Thyroid gland (tissue), 4 donors: Measurements from ENCODE around the gene CRTAC1. TPM values are rescaled to one million over a fixed set of nuclear protein-coding genes. Genes with fewer than 3 reads are reported as not detected.
A peak's percentile ranks its signal among the peaks of the same experiment; 100 is the strongest.

Source experiments
- DNase-seq, 2 donors: peaks; one replicate each; pipeline ENCODE4 v3.0.0-alpha.2; 2019
- H3K27ac ChIP-seq, 3 donors: fragments of 200-600 bp; sonication (generic); 1 replicate in 2 of 3; 2 replicates in 1 of 3; pipeline ENCODE4 v1.5.1; 2016 to 2019; ENCODE audit warnings: mild to moderate bottlenecking in 1 of 3, moderate library complexity in 1 of 3
- H3K27me3 ChIP-seq: fragments of 200-600 bp; sonication (generic); one replicate; pipeline ENCODE4 v1.5.1; 2019
- H3K36me3 ChIP-seq, 2 donors: fragments of 200-600 bp; sonication (generic); one replicate each; pipeline ENCODE4 v1.5.1; 2016 to 2019
- H3K4me1 ChIP-seq, 2 donors: fragments of 200-600 bp; sonication (generic); one replicate each; pipeline ENCODE4 v1.5.1; 2017 to 2019
- H3K4me3 ChIP-seq, 3 donors: fragments of 200-600 bp; sonication (generic); replicated peaks in 1 of 3; 1 replicate in 2 of 3; 2 replicates in 1 of 3; pipeline ENCODE4 v1.5.1; 2016; ENCODE audit warnings: mild to moderate bottlenecking in 1 of 3
- H3K9me3 ChIP-seq: fragments of 200-600 bp; sonication (generic); one replicate; pipeline ENCODE4 v1.5.1; 2017
- CTCF ChIP-seq, 6 experiments: fragments of 200-600 bp in 3 of 6; fragments of 450-650 bp in 3 of 6; sonication (generic) in 3 of 6; IDR thresholded peaks; one replicate each; pipeline ENCODE4 v1.5.1; 2016 to 2019; ENCODE audit warnings: antibody characterized with exemption in 6 of 6, mild to moderate bottlenecking in 2 of 6, inconsistent platforms in 1 of 6, moderate library complexity in 1 of 6
- POLR2A ChIP-seq, 2 donors: fragments of 450-650 bp; IDR thresholded peaks; one replicate each; pipeline ENCODE4 v1.6.1; 2017; ENCODE audit warnings: antibody characterized with exemption in 2 of 2, mild to moderate bottlenecking in 2 of 2, moderate library complexity in 1 of 2
- WGBS, 2 donors: methylation state at CpG; one replicate each; pipeline ENCODE4 v1.1.5; 2017; 5-methylcytosine and 5-hydroxymethylcytosine counted together
- intact Hi-C: fragments of 100-400 bp; cut with DNase I; formaldehyde crosslinking; loops from one replicate; pipeline ENCODE4 v1.15.1; 2023
- total RNA-seq, 4 donors: library from RNA; depleted of rRNA; stranded (reverse); fragments of >200 nt; gene quantifications; one replicate each; pipeline ENCODE4 v1.2.3, GENCODE V29; 2016

The CRTAC1 gene
- total RNA-seq, 4 donors from 2014 or later, result 2.6 to 7.3 (median 3.7) TPM

DNA sequence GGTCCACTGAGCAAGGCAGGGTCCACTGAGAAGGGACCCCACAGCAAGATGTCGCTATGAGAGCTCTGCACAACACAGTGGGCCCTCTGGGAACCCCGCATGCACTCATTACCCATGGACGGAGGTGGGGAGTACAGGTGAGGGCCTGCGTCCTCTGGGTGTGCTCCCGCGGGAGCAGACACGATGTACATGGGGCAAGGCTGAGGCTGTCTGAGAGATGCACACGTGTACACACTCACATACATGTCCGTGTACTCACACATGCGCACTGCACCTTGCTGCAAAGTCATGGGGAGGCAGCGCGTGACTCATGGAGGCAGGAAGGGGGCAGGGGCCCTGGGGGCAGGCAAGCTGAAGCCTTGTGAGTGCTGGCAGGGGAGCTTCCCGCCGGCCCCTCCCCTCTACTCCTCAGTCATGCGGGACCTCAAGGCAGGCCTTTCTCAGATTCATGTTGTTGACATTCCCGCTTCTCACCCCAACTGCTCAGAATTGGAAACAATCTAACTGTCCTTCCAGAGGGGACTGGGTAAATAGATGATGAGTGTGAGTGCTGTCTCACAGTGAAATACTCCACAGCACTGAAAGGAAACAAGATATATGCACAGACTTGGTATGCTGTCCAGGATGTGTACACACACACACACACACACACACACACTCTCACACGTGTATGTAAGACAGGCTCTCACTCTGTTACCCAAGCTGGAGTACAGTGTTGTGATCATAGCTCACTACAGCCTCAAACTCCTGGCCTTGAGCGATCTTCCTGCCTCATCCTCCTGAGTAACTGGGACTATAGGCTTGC lies 140.8 kb downstream of the CRTAC1 start:
- peak; percentile 83 to 86 for DNase-seq
- peak overlapping the region; percentile 40 to 65 (median 61) for H3K27ac ChIP-seq
- H3K4me1 ChIP-seq, result peaks cover 21 to 36% of the 10 kb centered on the region in 2 donors
- H3K9me3 ChIP-seq, result no peaks in the 10 kb centered on the region
- intact Hi-C loops, result no loop called here
- H3K4me3 ChIP-seq, result no peak overlapping the region
- H3K27me3 ChIP-seq, result no peaks in the 10 kb centered on the region
- WGBS, 2 donors, result 43 to 47% methylated on average over 11 to 18 of the region's 18 CpGs
- H3K36me3 ChIP-seq, result no peaks in the 10 kb centered on the region
- TF ChIP-seq POLR2A (IDR thresholded peaks at IDR 0.05) (no peak), CTCF (IDR thresholded peaks at IDR 0.05) (no peak)

GRCh38 chr10:97888641-97889262 lies 141.7 kb downstream of the CRTAC1 start:
- no peak for TF ChIP-seq POLR2A (IDR thresholded peaks at IDR 0.05)
- DNase-seq, result peak; percentile 62 to 77
- intact Hi-C loops, result no loop called here
- H3K27me3 ChIP-seq, result no peaks in the 10 kb centered on the region
- H3K36me3 ChIP-seq, result no peaks in the 10 kb centered on the region
- peaks cover 21 to 36% of the 10 kb centered on the region in 2 donors for H3K4me1 ChIP-seq
- no peak overlapping the region for H3K4me3 ChIP-seq
- peak overlapping the region; percentile 40 to 65 (median 61) for H3K27ac ChIP-seq
- 48 to 51% methylated on average over 11 to 12 of the region's 12 CpGs for WGBS, 2 donors
- no peaks in the 10 kb centered on the region for H3K9me3 ChIP-seq

DNA sequence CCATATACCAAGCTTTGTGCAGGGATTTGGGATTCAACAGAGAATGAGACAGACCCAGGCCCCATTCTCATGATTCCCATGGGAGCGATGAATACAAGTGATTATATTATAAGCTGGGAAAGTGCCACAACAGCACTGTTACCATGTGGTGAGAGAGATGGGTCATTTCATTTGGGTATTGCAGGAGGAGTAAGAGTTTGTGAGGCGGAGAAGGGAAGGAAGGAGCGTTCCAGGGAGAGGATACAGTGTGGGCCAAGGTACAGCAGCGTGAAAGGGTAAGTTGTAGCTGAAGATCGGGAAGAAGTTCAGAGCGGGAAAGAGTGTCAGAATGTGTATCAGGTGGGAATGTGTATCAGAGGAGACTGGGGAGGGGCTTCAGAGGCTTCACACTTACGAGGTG lies 142.3 kb downstream of the CRTAC1 start:
- TF ChIP-seq POLR2A (IDR thresholded peaks at IDR 0.05), result no peak
- TF ChIP-seq CTCF (IDR thresholded peaks at IDR 0.05), result no peak
- no peak for DNase-seq
- Histone ChIP-seq H3K9me3 (no peaks in the 10 kb centered on the region), H3K4me1 (peaks cover 21 to 36% of the 10 kb centered on the region in 2 donors), H3K27me3 (no peaks in the 10 kb centered on the region), H3K4me3 (no peak overlapping the region), H3K36me3 (no peaks in the 10 kb centered on the region), H3K27ac (no peak overlapping the region)
- intact Hi-C loops, result no loop called here
- WGBS, 2 donors, result 93 to 96% methylated on average over 7 of the region's 7 CpGs

DNA sequence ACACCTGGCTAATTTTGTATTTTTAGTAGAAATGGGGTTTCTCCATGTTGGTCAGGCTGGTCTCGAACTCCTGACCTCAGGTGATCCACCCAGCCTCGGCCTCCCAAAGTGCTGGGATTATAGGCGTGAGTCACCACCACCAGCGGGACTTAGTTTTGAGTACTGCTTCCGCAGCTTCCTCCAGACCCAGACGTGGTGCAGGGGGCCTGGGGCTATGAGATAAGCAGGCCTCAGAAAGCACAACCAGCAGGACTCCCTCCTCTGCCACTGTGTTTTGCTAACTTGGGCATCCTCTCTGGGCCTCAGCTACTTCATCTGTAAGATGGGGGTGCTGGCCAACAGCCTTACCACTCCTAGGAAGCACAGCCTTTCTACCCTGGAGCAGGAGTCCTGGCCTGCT lies 143.0 kb downstream of the CRTAC1 start:
- intact Hi-C loops, result no loop called here
- Histone ChIP-seq H3K27me3 (no peaks in the 10 kb centered on the region), H3K9me3 (no peaks in the 10 kb centered on the region), H3K36me3 (no peaks in the 10 kb centered on the region), H3K27ac (no peak overlapping the region), H3K4me3 (no peak overlapping the region), H3K4me1 (peaks cover 20 to 33% of the 10 kb centered on the region in 2 donors)
- WGBS, 2 donors, result 82 to 90% methylated on average over 4 to 6 of the region's 6 CpGs
- TF ChIP-seq POLR2A (IDR thresholded peaks at IDR 0.05), result no peak
- no peak for TF ChIP-seq CTCF (IDR thresholded peaks at IDR 0.05)
- DNase-seq, result no peak

DNA sequence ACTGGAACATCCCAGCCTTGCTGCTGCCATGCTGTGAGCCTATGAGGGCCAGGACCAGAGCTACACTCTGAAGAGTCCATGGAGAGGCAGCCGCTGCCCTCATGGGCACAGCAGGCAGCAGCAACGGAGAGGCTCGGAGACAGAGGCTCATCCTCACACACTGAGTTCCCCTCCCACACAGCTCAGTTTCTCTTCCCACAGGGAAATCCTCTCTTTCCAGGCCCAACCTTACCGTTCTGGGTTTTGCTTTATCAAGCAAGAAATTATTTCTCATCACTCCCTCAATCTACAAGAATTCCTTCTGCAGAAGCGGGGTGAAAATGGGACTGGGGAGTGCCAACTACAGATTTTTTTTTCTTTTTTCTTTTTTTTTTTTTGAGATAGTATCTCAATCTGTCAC lies 144.1 kb downstream of the CRTAC1 start:
- H3K27ac ChIP-seq, result no peak overlapping the region
- no peaks in the 10 kb centered on the region for H3K9me3 ChIP-seq
- intact Hi-C loops, result no loop called here
- H3K4me3 ChIP-seq, result no peak overlapping the region
- H3K27me3 ChIP-seq, result no peaks in the 10 kb centered on the region
- 83 to 87% methylated on average over 5 of the region's 5 CpGs for WGBS, 2 donors
- TF ChIP-seq CTCF (IDR thresholded peaks at IDR 0.05), result no peak
- TF ChIP-seq POLR2A (IDR thresholded peaks at IDR 0.05), result no peak
- H3K36me3 ChIP-seq, result no peaks in the 10 kb centered on the region
- no peak for DNase-seq
- H3K4me1 ChIP-seq, result peaks cover 13 to 23% of the 10 kb centered on the region in 2 donors
